ENCODE data around the gene ATAT1. TPM values are rescaled to one million over a fixed set of nuclear protein-coding genes. Genes with fewer than 3 reads are reported as not detected.
"Not testable (repeated sequence)": the region's sequence is repeated elsewhere in the genome, so short reads cannot be mapped to it uniquely, and the experiment has no call there.

Gene ATAT1
- total RNA-seq, 3 donors from 2014 or later, result 10.6 to 18.4 (median 12.7) TPM

GRCh38 chr6:30656513-30656912 is 29.8 kb downstream of the ATAT1 start:
- intact Hi-C loops (cut with DNase I, micrococcal nuclease), result no loop called here
- ATAC-seq (no peak), DNase-seq (no peak)
- no peaks in the 10 kb centered on the region for H3K9me3 ChIP-seq
- no peak overlapping the region for H3K4me3 ChIP-seq
- TF ChIP-seq CTCF (IDR thresholded peaks at IDR 0.05), result no peak
- no peaks in the 10 kb centered on the region for H3K4me1 ChIP-seq (ENCODE audit: low read depth)
- H3K36me3 ChIP-seq (ENCODE audit: low read depth), result peaks cover 11% of the 10 kb centered on the region

DNA sequence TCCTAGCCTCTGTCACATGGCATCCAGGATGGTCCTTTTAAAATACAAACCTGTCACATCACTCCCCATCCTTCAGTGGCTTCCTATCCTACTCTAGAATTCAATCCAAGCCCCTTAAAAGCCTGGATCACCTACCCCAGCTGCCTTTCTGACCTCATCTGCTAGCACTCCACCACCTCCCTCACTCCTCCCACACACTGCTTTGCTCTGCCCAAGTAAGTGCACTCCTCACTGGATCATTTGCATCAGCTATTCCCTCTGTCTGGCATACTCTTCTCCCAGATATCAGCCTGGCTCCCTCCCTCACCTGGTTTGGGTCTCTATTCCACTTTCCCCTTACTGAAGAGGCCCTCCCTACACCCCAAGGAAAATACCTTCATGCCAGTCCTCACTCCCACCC is 30.8 kb downstream of the ATAT1 start:
- TF ChIP-seq CTCF (IDR thresholded peaks at IDR 0.05), result no peak
- ATAC-seq (no peak), DNase-seq (no peak)
- intact Hi-C loops (cut with DNase I, micrococcal nuclease), result no loop called here
- Histone ChIP-seq H3K4me1 (ENCODE audit: low read depth) (no peaks in the 10 kb centered on the region), H3K36me3 (ENCODE audit: low read depth) (peaks cover 11% of the 10 kb centered on the region), H3K9me3 (no peaks in the 10 kb centered on the region), H3K4me3 (no peak overlapping the region)

- H3K4me3 ChIP-seq; DNase-seq; H3K9me3 ChIP-seq; ATAC-seq; intact Hi-C loops (cut with DNase I, micrococcal nuclease); H3K4me1 ChIP-seq (ENCODE audit: low read depth): not testable (repeated sequence)
- peaks cover 12% of the 10 kb centered on the region for H3K36me3 ChIP-seq (ENCODE audit: low read depth)
These were observed 31.2 kb downstream of the ATAT1 start for GRCh38 chr6:30657922-30658321.

- H3K9me3 ChIP-seq, result no peaks in the 10 kb centered on the region
These were observed 38.5 kb downstream of the ATAT1 start for GRCh38 chr6:30664994-30665767.

GRCh38 chr6:30666300-30666699 is 39.6 kb downstream of the ATAT1 start:
- H3K36me3 ChIP-seq (ENCODE audit: low read depth), result peaks cover 21% of the 10 kb centered on the region
- DNase-seq; H3K4me1 ChIP-seq (ENCODE audit: low read depth); H3K9me3 ChIP-seq; intact Hi-C loops (cut with DNase I, micrococcal nuclease); ATAC-seq; H3K4me3 ChIP-seq: not testable (repeated sequence)

More at GRCh38 chr6:30664994-30665767, 38.5 kb downstream of the ATAT1 start:
- no peak for TF ChIP-seq CTCF (IDR thresholded peaks at IDR 0.05)
- Histone ChIP-seq H3K4me3 (no peak overlapping the region), H3K4me1 (ENCODE audit: low read depth) (no peaks in the 10 kb centered on the region), H3K36me3 (ENCODE audit: low read depth) (peaks cover 20% of the 10 kb centered on the region)
- intact Hi-C loops (cut with DNase I, micrococcal nuclease), result no loop called here
- DNase-seq (no peak), ATAC-seq (no peak)

GRCh38 chr6:30670760-30671527 is 44.3 kb downstream of the ATAT1 start:
- ATAC-seq, result no peak
- Histone ChIP-seq H3K4me1 (ENCODE audit: low read depth) (peaks cover 9% of the 10 kb centered on the region), H3K4me3 (no peak overlapping the region), H3K9me3 (no peaks in the 10 kb centered on the region), H3K36me3 (ENCODE audit: low read depth) (peaks cover 5% of the 10 kb centered on the region)
- intact Hi-C loops (cut with DNase I, micrococcal nuclease), result no loop called here
- DNase-seq, result no peak
- no peak for TF ChIP-seq CTCF (IDR thresholded peaks at IDR 0.05)
